Measurements from ENCODE around the gene PCCA.
"Not testable (repeated sequence)": the region's sequence is repeated elsewhere in the genome, so short reads cannot be mapped to it uniquely, and the experiment has no call there.

Gene PCCA

DNA sequence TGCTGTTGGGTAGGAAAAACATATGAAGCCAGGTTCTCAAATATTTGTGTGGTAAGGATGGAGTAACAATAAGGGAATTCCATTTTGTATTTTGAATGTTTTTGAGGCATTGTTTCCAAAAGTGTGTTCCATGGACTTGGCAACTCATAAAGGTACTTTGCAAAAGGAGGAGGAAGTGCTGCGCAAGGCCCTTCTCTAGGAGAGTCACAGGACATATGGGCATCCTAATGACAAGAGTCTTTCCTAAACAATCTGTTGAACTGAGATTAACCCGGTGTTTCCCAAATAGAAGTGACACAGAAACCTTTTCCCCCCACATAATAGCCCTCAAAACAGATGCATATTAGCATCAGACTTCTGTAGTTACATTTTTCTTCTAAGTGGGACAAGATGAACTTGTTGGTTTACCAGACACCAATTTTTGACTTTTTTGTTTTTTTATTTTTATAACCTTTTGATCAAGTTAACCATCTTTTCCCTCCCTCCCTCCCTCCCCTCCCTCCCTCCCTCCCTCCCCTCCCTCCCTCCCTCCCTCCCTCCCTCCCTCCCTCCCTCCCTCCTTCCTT is 209.3 kb downstream of the PCCA start:
- DNase-seq (ENCODE audit: low spot score in 2 of 2) (no peak), ATAC-seq (replicated peaks; ENCODE audit: extremely low read depth, poor library complexity, severe bottlenecking) (no peak)
- no peaks in the 10 kb centered on the region for H3K9me3 Mint-ChIP-seq
- no peak overlapping the region for H3K4me3 Mint-ChIP-seq
- H3K4me1 Mint-ChIP-seq = peaks cover 6% of the 10 kb centered on the region
- H3K36me3 Mint-ChIP-seq (ENCODE audit: insufficient read depth) = no peaks in the 10 kb centered on the region
- H3K27ac Mint-ChIP-seq (ENCODE audit: low read depth) = no peak overlapping the region
- H3K27me3 Mint-ChIP-seq = no peaks in the 10 kb centered on the region

DNA sequence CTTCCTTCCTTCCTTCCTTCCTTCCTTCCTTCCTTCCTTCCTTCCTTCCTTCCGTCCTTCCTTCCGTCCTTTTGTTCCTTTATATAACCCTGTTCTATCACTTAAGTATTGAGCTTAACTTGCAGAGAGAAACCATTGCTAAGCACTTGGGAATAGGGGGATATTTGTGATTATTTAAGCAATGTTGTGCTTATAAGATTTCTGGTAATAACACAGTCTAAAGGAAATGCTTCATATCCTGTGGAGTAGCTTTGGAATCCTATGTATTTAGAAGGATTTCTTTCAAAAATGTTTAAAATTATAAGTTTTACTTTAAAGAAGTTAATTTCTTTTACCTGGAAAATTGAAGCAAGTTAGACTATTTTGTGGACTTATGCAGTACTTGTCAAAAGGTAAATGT is 209.8 kb downstream of the PCCA start:
- Mint-ChIP-seq H3K36me3 (ENCODE audit: insufficient read depth) (no peaks in the 10 kb centered on the region), H3K4me1 (peaks cover 6% of the 10 kb centered on the region), H3K27ac (ENCODE audit: low read depth) (no peak overlapping the region), H3K4me3 (no peak overlapping the region), H3K9me3 (no peaks in the 10 kb centered on the region), H3K27me3 (no peaks in the 10 kb centered on the region)
- ATAC-seq (replicated peaks; ENCODE audit: extremely low read depth, poor library complexity, severe bottlenecking) = no peak
- no peak for DNase-seq (ENCODE audit: low spot score in 2 of 2)

DNA sequence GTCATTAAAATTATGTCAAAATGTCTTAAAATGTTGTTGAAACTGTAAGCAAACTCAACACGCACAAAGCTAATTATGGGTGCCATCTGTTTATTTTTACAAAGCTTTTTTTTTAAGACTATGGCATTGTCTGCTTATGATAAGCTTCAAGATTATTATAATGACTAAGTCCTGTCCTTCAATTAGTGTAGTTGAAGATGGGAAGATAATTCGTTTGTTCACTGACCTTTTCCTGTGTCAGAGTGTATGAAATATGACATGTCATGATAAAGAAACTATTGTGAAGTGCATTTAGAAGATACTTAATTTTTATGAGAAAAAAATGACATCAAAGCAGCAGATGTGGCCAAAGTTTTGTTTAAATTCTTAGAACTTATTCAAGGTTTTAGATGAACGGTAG is 211.3 kb downstream of the PCCA start:
- no peak overlapping the region for H3K4me3 Mint-ChIP-seq
- H3K27me3 Mint-ChIP-seq = no peaks in the 10 kb centered on the region

DNA sequence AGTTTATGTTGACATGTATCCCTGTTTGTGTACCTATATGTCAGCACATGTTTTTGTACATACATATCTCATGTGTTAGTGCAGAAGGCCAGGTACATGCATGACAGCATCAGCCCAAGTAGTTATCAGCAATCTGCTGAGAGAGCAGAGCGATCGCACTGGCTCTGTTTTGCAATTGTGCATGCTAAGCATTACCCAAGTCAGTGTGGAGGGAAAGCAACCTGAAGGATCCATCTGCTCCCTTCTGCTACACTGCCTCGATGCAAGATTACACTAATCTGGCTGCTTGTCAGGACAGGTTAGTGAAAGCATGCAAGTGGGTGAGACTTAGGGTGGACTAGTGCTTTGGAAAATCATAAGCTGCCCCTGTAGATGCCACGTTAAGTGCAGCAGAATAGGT is 211.8 kb downstream of the PCCA start:
- Mint-ChIP-seq H3K4me3 (no peak overlapping the region), H3K27ac (ENCODE audit: low read depth) (no peak overlapping the region), H3K27me3 (no peaks in the 10 kb centered on the region), H3K4me1 (peaks cover 6% of the 10 kb centered on the region), H3K9me3 (no peaks in the 10 kb centered on the region), H3K36me3 (ENCODE audit: insufficient read depth) (peaks cover 2% of the 10 kb centered on the region)
- DNase-seq (ENCODE audit: low spot score in 2 of 2) (no peak), ATAC-seq (replicated peaks; ENCODE audit: extremely low read depth, poor library complexity, severe bottlenecking) (no peak)

More for the DNA sequence above, 211.3 kb downstream of the PCCA start:
- Mint-ChIP-seq H3K4me1 (peaks cover 6% of the 10 kb centered on the region), H3K9me3 (no peaks in the 10 kb centered on the region), H3K36me3 (ENCODE audit: insufficient read depth) (peaks cover 2% of the 10 kb centered on the region), H3K27ac (ENCODE audit: low read depth) (no peak overlapping the region)
- no peak for DNase-seq (ENCODE audit: low spot score in 2 of 2)
- no peak for ATAC-seq (replicated peaks; ENCODE audit: extremely low read depth, poor library complexity, severe bottlenecking)

DNA sequence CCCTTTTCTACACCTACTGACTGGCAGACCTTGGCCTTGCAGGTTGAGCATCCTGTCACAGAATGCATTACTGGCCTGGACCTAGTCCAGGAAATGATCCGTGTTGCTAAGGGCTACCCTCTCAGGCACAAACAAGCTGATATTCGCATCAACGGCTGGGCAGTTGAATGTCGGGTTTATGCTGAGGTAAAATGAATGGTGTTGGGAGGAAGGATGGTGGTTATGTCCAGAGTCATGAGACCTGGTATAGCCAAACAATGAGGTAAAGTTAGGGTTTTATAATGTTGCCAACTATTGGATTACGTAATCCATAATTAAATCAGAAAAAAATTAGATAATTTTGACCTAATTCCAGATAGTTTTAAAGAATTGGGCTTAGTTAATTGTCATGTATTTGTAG is 212.5 kb downstream of the PCCA start:
- H3K36me3 Mint-ChIP-seq (ENCODE audit: insufficient read depth) = peaks cover 2% of the 10 kb centered on the region
- DNase-seq (ENCODE audit: low spot score in 2 of 2) (no peak), ATAC-seq (replicated peaks; ENCODE audit: extremely low read depth, poor library complexity, severe bottlenecking) (no peak)
- no peaks in the 10 kb centered on the region for H3K9me3 Mint-ChIP-seq
- no peak overlapping the region for H3K27ac Mint-ChIP-seq (ENCODE audit: low read depth)
- no peak overlapping the region for H3K4me3 Mint-ChIP-seq
- no peaks in the 10 kb centered on the region for H3K27me3 Mint-ChIP-seq
- H3K4me1 Mint-ChIP-seq = peaks cover 6% of the 10 kb centered on the region

DNA sequence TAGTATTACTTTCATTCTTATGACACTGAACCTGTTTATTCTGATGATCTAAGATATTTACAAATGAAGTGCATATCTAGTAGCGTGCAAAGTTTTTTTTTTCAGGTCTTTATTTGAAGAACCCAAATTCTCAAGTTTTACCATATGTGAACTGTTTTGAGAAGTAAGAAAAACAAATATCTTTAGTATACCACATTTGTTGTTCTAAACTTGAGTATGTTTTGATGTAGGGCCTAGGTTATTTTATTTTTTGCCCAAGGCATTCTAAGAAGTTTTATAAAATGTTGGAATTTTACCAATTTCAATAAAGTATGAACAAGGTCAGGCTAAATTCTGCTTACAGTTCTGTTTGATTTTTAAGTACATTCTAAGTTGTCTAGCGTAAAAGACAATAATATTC is 213.5 kb downstream of the PCCA start:
- peaks cover 6% of the 10 kb centered on the region for H3K4me1 Mint-ChIP-seq
- DNase-seq (ENCODE audit: low spot score in 2 of 2) (no peak), ATAC-seq (replicated peaks; ENCODE audit: extremely low read depth, poor library complexity, severe bottlenecking) (no peak)
- no peaks in the 10 kb centered on the region for H3K9me3 Mint-ChIP-seq
- H3K36me3 Mint-ChIP-seq (ENCODE audit: insufficient read depth) = peaks cover 2% of the 10 kb centered on the region
- H3K27me3 Mint-ChIP-seq = no peaks in the 10 kb centered on the region
- H3K27ac Mint-ChIP-seq (ENCODE audit: low read depth) = no peak overlapping the region
- H3K4me3 Mint-ChIP-seq = no peak overlapping the region

DNA sequence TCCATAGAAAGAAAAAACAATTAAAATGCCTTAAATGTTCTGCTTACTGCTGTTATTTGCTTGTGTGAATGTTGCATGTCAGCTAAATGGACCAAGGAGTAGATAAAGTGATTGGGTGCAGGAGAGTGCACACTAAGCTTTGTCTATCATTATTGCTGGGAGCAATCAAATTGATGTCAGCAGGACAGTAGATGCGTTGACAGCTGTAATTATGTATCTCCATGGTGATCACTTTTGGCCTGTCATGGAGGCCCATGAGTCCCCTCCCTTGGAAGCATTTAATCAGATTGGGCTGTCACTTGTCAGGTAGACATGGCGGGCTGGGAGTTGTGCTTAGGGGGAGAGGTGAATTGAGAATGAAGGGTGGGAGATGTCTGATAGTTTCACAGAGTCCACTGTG is 215.3 kb downstream of the PCCA start:
- DNase-seq (ENCODE audit: low spot score in 2 of 2) (no peak), ATAC-seq (replicated peaks; ENCODE audit: extremely low read depth, poor library complexity, severe bottlenecking) (no peak)
- H3K4me1 Mint-ChIP-seq = no peaks in the 10 kb centered on the region
- H3K9me3 Mint-ChIP-seq = no peaks in the 10 kb centered on the region
- H3K36me3 Mint-ChIP-seq (ENCODE audit: insufficient read depth) = peaks cover 2% of the 10 kb centered on the region
- H3K4me3 Mint-ChIP-seq = no peak overlapping the region
- no peak overlapping the region for H3K27ac Mint-ChIP-seq (ENCODE audit: low read depth)
- H3K27me3 Mint-ChIP-seq = no peaks in the 10 kb centered on the region

DNA sequence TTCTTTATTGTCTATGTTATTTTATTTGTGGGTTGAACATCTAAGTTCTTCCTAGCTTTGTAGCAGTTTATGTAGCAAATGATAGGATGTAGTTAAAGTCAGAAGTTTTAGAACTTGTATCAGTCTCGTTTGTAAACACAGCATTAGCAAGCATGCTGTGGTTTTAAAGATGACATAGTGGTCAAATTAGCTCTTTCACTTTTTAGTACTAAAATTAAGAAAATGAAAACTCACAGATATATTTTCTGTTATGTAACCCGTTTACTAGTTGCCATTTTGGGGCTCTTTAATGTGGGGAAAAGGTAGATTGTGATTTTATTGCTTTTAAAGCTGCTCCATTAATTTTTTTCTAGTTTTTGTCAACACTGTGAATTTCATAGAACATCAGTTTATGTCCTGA is 216.5 kb downstream of the PCCA start:
- H3K4me1 Mint-ChIP-seq = no peaks in the 10 kb centered on the region
- no peaks in the 10 kb centered on the region for H3K27me3 Mint-ChIP-seq
- H3K27ac Mint-ChIP-seq (ENCODE audit: low read depth) = no peak overlapping the region

DNA sequence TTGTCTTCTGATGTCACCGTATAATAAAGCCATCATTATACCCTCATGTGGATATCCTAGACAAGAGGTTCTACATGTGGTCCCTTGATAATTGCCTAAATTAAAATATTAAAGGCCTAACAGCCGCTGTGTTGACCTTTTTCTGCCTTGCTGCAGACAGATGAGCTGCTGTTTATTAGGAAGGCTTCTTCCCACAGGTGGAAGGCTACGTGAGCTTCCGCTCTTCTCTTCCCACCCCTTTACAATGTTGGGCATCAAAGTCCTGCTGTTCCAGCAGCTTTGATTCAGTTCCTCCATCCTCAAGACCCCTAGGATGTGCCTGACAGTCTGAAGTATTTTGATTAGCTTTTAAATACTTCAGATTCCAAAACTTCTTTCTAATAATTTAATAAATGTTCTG is 217.1 kb downstream of the PCCA start:
- peaks cover 2% of the 10 kb centered on the region for H3K36me3 Mint-ChIP-seq (ENCODE audit: insufficient read depth)

More for the DNA sequence above, 216.5 kb downstream of the PCCA start:
- ATAC-seq (replicated peaks; ENCODE audit: extremely low read depth, poor library complexity, severe bottlenecking) = no peak
- Mint-ChIP-seq H3K4me3 (no peak overlapping the region), H3K36me3 (ENCODE audit: insufficient read depth) (peaks cover 2% of the 10 kb centered on the region), H3K9me3 (no peaks in the 10 kb centered on the region)
- DNase-seq (ENCODE audit: low spot score in 2 of 2) = no peak

DNA sequence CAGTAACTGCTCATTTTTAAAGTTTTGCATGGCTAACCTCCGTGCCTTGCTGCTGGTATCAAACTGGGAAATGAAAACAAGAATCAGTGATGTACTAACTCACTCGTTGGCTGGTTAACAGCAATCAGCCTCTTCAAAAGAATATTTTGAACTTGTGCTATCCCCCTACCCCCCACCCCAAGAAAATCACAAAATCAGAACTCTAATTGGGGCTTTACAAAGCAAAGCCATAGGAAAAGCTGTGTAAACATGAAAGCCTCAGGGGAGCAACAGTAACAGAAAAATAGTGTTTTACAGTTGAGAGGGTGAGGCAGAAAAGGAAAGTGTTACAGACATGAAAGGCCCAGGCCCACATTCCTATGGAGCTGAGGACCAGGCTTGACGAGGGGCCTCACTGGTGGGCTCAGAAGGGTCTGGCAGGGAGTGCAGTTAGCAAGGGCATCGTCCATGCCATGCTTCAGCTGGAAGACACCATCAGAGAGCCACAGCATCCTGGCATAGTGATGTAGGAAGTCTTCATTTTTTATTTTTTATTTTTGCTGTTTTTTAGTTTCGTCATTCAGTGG is 217.6 kb downstream of the PCCA start:
- H3K27me3 Mint-ChIP-seq = no peaks in the 10 kb centered on the region
- H3K27ac Mint-ChIP-seq (ENCODE audit: low read depth) = no peak overlapping the region
- DNase-seq (ENCODE audit: low spot score in 2 of 2) = no peak
- no peak overlapping the region for H3K4me3 Mint-ChIP-seq
- no peak for ATAC-seq (replicated peaks; ENCODE audit: extremely low read depth, poor library complexity, severe bottlenecking)
- no peaks in the 10 kb centered on the region for H3K9me3 Mint-ChIP-seq
- H3K4me1 Mint-ChIP-seq = no peaks in the 10 kb centered on the region
- H3K36me3 Mint-ChIP-seq (ENCODE audit: insufficient read depth) = peaks cover 2% of the 10 kb centered on the region

More for the DNA sequence above, 217.1 kb downstream of the PCCA start:
- no peak overlapping the region for H3K4me3 Mint-ChIP-seq
- no peaks in the 10 kb centered on the region for H3K4me1 Mint-ChIP-seq
- DNase-seq (ENCODE audit: low spot score in 2 of 2) (no peak), ATAC-seq (replicated peaks; ENCODE audit: extremely low read depth, poor library complexity, severe bottlenecking) (no peak)
- H3K9me3 Mint-ChIP-seq = no peaks in the 10 kb centered on the region
- H3K27ac Mint-ChIP-seq (ENCODE audit: low read depth) = no peak overlapping the region
- H3K27me3 Mint-ChIP-seq = no peaks in the 10 kb centered on the region

DNA sequence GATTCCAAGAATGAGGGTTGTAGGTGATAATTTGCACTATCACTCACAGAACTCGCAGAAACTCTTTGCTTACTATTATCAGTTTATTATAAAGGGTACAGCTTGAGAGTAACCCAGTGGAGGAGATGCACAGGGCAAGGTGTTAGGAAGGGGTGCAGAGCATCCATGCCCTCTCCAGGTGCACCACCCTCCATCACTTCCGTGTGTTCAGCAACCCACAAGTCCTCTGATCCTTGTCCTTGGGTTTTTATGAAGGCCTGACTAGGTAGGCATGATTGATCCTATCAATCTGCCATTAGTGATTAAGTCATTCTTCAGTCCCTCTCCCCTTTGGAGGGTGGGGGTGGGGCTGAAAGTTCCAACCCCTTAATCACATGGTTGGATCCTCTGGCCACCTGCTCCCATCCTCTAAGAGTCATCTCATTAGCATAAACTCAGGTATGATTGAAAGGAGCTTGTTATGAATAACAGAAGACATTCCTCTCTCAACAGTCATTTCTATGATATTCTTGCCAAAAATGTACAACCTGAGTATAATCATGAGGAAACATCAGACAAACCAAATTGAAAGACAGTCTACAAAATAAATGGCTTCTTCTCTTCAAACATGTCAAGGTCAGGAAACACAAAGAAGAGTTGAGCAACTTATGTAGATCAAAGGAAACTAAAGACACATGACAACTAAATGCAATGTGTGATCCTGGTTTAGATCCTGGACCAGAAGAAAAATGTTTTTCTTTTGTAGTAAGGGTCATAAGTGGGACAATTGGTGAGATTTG is 225.4 kb downstream of the PCCA start:
- Mint-ChIP-seq H3K36me3 (ENCODE audit: insufficient read depth) (no peaks in the 10 kb centered on the region), H3K27ac (ENCODE audit: low read depth) (no peak overlapping the region), H3K9me3 (peaks cover 11% of the 10 kb centered on the region), H3K4me3 (no peak overlapping the region), H3K4me1 (no peaks in the 10 kb centered on the region), H3K27me3 (no peaks in the 10 kb centered on the region)
- no peak for ATAC-seq (replicated peaks; ENCODE audit: extremely low read depth, poor library complexity, severe bottlenecking)
- no peak for DNase-seq (ENCODE audit: low spot score in 2 of 2)

DNA sequence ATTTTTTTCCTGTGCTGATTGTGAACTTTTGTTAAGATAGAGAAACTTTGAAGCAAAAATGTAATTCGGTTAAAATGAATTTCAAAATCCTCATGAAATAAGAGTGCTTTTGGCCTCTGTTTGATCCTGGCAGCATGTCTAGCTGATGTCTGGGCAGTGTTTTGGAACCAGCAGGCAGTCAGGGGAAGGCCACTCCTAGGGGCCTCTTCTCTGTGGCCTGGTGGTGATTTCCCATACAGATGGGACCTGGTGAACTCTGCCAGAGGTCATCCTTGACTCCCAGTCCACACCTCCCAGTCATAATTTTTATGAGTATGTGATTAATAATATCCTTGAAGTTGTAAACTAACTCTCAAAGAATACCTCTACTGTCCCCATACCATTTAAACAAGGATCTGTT is 226.6 kb downstream of the PCCA start:
- DNase-seq (ENCODE audit: low spot score in 2 of 2) (no peak), ATAC-seq (replicated peaks; ENCODE audit: extremely low read depth, poor library complexity, severe bottlenecking) (no peak)
- no peaks in the 10 kb centered on the region for H3K27me3 Mint-ChIP-seq
- H3K4me3 Mint-ChIP-seq = no peak overlapping the region
- H3K36me3 Mint-ChIP-seq (ENCODE audit: insufficient read depth) = peaks cover 3% of the 10 kb centered on the region
- H3K4me1 Mint-ChIP-seq = no peaks in the 10 kb centered on the region
- H3K9me3 Mint-ChIP-seq = peaks cover 11% of the 10 kb centered on the region
- no peak overlapping the region for H3K27ac Mint-ChIP-seq (ENCODE audit: low read depth)

DNA sequence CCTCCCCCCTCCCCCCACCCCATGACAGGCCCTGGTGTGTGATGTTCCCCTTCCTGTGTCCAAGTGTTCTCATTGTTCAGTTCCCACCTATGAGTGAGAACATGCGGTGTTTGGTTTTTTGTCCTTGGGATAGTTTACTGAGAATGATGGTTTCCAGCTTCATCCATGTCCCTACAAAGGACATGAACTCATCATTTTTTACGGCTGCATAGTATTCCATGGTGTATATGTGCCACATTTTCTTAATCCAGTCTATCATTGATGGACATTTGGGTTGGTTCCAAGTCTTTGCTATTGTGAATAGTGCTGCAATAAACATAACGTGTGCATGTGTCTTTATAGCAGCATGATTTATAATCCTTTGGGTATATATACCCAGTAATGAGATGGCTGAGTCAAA is 229.6 kb downstream of the PCCA start:
- not testable (repeated sequence) for H3K36me3 Mint-ChIP-seq (ENCODE audit: insufficient read depth); H3K9me3 Mint-ChIP-seq

More for the DNA sequence above, 229.6 kb downstream of the PCCA start:
- not testable (repeated sequence) for H3K27me3 Mint-ChIP-seq; DNase-seq (ENCODE audit: low spot score in 2 of 2); ATAC-seq (replicated peaks; ENCODE audit: extremely low read depth, poor library complexity, severe bottlenecking); H3K4me1 Mint-ChIP-seq; H3K27ac Mint-ChIP-seq (ENCODE audit: low read depth); H3K4me3 Mint-ChIP-seq

Data from central memory CD8-positive, alpha-beta T cell (primary cell).